ENCODE data around the gene DHX8.

Gene DHX8

DNA sequence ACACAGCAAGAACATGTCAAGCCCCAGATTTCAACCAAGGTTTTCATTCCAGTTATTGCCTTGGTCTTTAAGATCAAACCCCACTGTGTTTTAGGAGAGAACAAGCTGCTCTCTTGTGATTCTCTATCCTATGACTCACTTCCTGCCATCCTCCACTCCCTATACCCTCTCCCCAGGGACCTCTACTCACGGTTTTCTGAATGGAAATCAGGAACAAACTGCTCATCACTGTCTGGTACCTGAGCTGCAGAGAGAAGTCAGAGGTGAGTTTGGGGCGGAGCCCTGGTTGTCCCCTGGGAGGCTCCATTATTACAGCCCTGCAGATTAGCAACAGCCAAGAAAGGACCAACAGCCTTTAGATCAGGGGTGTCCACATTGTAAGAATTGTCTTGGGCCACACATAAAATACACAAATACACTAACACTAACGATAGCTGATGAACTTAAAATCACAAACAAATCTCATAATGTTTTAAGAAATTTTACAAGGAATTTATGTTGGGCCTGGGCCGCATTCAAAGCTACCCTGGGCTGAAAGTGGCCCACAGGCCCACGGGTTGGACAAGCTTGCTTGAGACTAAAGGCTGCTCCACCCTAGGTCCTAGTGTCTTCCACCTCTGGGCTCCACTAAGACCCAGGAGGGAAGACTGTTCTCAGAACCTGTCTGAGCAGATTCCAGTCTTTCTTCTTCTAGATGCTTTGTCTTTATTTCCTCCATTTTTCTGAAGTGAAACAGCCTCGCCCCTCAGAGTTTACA, 52.6 kb downstream of the DHX8 start:
- Histone ChIP-seq H3K4me1 (ENCODE audit: insufficient read depth, low read length) (peaks cover 2% of the 10 kb centered on the region), H3K4me3 (ENCODE audit: low read depth in 1 of 2, low read length in 2 of 2) (no peak overlapping the region), H3K27me3 (ENCODE audit: insufficient read depth, low read length, poor library complexity) (no peaks in the 10 kb centered on the region), H3K9me3 (ENCODE audit: insufficient read depth, low read length, severe bottlenecking) (no peaks in the 10 kb centered on the region), H3K4me2 (ENCODE audit: insufficient read depth, low read length) (no peak overlapping the region), H3K27ac (ENCODE audit: low read length) (no peak overlapping the region), H4K20me1 (ENCODE audit: insufficient read depth, low read length) (no peaks in the 10 kb centered on the region; the same call in 1 of the 2 replicates), H3K9ac (ENCODE audit: low read depth, low read length) (no peak overlapping the region), H3K79me2 (ENCODE audit: insufficient read depth, low read length) (no peaks in the 10 kb centered on the region), H3K36me3 (ENCODE audit: insufficient read depth, low read length) (no peaks in the 10 kb centered on the region), H2AFZ (ENCODE audit: low read depth, low read length) (no peak overlapping the region)
- TF ChIP-seq EZH2 (IDR thresholded peaks at IDR 0.05; ENCODE audit: borderline replicate concordance, low read depth, low read length, severe bottlenecking): no peak
- TF ChIP-seq, protein P1, sequence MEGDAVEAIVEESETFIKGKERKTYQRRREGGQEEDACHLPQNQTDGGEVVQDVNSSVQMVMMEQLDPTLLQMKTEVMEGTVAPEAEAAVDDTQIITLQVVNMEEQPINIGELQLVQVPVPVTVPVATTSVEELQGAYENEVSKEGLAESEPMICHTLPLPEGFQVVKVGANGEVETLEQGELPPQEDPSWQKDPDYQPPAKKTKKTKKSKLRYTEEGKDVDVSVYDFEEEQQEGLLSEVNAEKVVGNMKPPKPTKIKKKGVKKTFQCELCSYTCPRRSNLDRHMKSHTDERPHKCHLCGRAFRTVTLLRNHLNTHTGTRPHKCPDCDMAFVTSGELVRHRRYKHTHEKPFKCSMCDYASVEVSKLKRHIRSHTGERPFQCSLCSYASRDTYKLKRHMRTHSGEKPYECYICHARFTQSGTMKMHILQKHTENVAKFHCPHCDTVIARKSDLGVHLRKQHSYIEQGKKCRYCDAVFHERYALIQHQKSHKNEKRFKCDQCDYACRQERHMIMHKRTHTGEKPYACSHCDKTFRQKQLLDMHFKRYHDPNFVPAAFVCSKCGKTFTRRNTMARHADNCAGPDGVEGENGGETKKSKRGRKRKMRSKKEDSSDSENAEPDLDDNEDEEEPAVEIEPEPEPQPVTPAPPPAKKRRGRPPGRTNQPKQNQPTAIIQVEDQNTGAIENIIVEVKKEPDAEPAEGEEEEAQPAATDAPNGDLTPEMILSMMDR (IDR thresholded peaks at IDR 0.05; ENCODE audit: borderline replicate concordance, extremely low read depth, low read length, poor library complexity, severe bottlenecking): no peak
- DNase-seq (no peak), ATAC-seq (ENCODE audit: insufficient read depth, low read depth) (no peak)

- Histone ChIP-seq H3K9me3 (ENCODE audit: insufficient read depth, low read length, severe bottlenecking) (no peaks in the 10 kb centered on the region), H3K27me3 (ENCODE audit: insufficient read depth, low read length, poor library complexity) (no peaks in the 10 kb centered on the region), H3K79me2 (ENCODE audit: insufficient read depth, low read length) (no peaks in the 10 kb centered on the region), H3K27ac (ENCODE audit: low read length) (no peak overlapping the region), H3K4me2 (ENCODE audit: insufficient read depth, low read length) (no peak overlapping the region), H3K4me1 (ENCODE audit: insufficient read depth, low read length) (peaks cover 16% of the 10 kb centered on the region), H3K9ac (ENCODE audit: low read depth, low read length) (no peak overlapping the region), H3K4me3 (ENCODE audit: low read depth in 1 of 2, low read length in 2 of 2) (no peak overlapping the region), H3K36me3 (ENCODE audit: insufficient read depth, low read length) (no peaks in the 10 kb centered on the region), H4K20me1 (ENCODE audit: insufficient read depth, low read length) (no peaks in the 10 kb centered on the region), H2AFZ (ENCODE audit: low read depth, low read length) (no peak overlapping the region)
- DNase-seq (no peak), ATAC-seq (ENCODE audit: insufficient read depth, low read depth) (no peak)
- TF ChIP-seq, protein P1 (IDR thresholded peaks at IDR 0.05; ENCODE audit: borderline replicate concordance, extremely low read depth, low read length, poor library complexity, severe bottlenecking): no peak
- no peak for TF ChIP-seq EZH2 (IDR thresholded peaks at IDR 0.05; ENCODE audit: borderline replicate concordance, low read depth, low read length, severe bottlenecking)
Observed at GRCh38 chr17:43540821-43541674, 57.3 kb downstream of the DHX8 start.

DNA sequence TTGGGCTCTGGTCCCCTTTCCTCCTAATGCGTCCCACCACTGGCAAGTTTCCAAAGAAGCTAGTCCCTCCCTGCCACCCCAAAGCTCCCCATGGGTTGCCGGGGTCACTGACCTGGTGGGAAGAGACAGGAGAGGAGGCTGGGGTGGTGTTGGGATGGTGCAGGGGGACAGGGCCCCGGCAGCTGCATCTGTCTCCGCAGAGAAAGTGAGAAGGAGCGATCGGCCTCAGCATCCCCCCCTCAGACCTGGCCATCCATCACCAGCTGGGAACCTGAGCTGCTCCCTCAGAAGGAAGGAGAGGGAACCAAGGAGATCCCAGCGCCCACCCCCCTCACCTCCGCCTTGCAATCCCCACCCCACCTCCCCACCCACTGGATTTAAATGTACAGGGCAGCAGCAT, 59.1 kb downstream of the DHX8 start:
- ATAC-seq (ENCODE audit: insufficient read depth, low read depth) (no peak), DNase-seq (no peak)
- TF ChIP-seq EZH2 (IDR thresholded peaks at IDR 0.05; ENCODE audit: borderline replicate concordance, low read depth, low read length, severe bottlenecking): no peak
- TF ChIP-seq, protein P1 (IDR thresholded peaks at IDR 0.05; ENCODE audit: borderline replicate concordance, extremely low read depth, low read length, poor library complexity, severe bottlenecking): no peak
- Histone ChIP-seq H3K36me3 (ENCODE audit: insufficient read depth, low read length) (no peaks in the 10 kb centered on the region), H3K79me2 (ENCODE audit: insufficient read depth, low read length) (no peaks in the 10 kb centered on the region), H3K4me1 (ENCODE audit: insufficient read depth, low read length) (peaks cover 24% of the 10 kb centered on the region), H3K27me3 (ENCODE audit: insufficient read depth, low read length, poor library complexity) (no peaks in the 10 kb centered on the region), H2AFZ (ENCODE audit: low read depth, low read length) (no peak overlapping the region), H4K20me1 (ENCODE audit: insufficient read depth, low read length) (no peaks in the 10 kb centered on the region), H3K9ac (ENCODE audit: low read depth, low read length) (no peak overlapping the region), H3K4me2 (ENCODE audit: insufficient read depth, low read length) (no peak overlapping the region), H3K27ac (ENCODE audit: low read length) (no peak overlapping the region), H3K9me3 (ENCODE audit: insufficient read depth, low read length, severe bottlenecking) (no peaks in the 10 kb centered on the region), H3K4me3 (ENCODE audit: low read depth in 1 of 2, low read length in 2 of 2) (no peak overlapping the region)

All from DND-41 (cell line).